Trophoblast cell (in vitro differentiated cells and primary cell): ENCODE measurements around the gene CLCN7.
"Not testable (repeated sequence)": the region's sequence is repeated elsewhere in the genome, so short reads cannot be mapped to it uniquely, and the experiment has no call there.

Source experiments
- DNase-seq, 2 donors: peaks; one replicate each; pipeline ENCODE4 v3.0.0-alpha.2; 2016
- H2AFZ ChIP-seq: 2 replicates; pipeline ENCODE4 v1.6.1; 2013; ENCODE audit warnings: low read length, moderate library complexity, mild to moderate bottlenecking; ENCODE audit not compliant: insufficient read depth, poor library complexity
- H2AK5ac ChIP-seq: 2 replicates; pipeline ENCODE4 v1.6.1; 2013; ENCODE audit warnings: mild to moderate bottlenecking, low read length
- H2BK120ac ChIP-seq: 2 replicates; pipeline ENCODE4 v1.6.1; 2013; ENCODE audit warnings: low read length, mild to moderate bottlenecking, moderate library complexity; ENCODE audit not compliant: insufficient read depth, poor library complexity
- H2BK12ac ChIP-seq: 2 replicates; pipeline ENCODE4 v1.6.1; 2013; ENCODE audit warnings: mild to moderate bottlenecking, low read length, moderate library complexity
- H2BK5ac ChIP-seq: 2 replicates; pipeline ENCODE4 v1.6.1; 2013; ENCODE audit warnings: low read length, low read depth, moderate library complexity, mild to moderate bottlenecking; ENCODE audit not compliant: poor library complexity
- H3K14ac ChIP-seq: 2 replicates; pipeline ENCODE4 v1.6.1; 2013; ENCODE audit warnings: mild to moderate bottlenecking, low read length
- H3K18ac ChIP-seq: 2 replicates; pipeline ENCODE4 v1.6.1; 2013; ENCODE audit warnings: mild to moderate bottlenecking, low read length
- H3K23ac ChIP-seq: 2 replicates; pipeline ENCODE4 v1.6.1; 2013; ENCODE audit warnings: low read length
- H3K27ac ChIP-seq: 2 replicates; pipeline ENCODE4 v1.5.1; 2013; ENCODE audit warnings: low read depth, mild to moderate bottlenecking, inconsistent platforms, low read length, moderate library complexity
- H3K27me3 ChIP-seq: 2 replicates; pipeline ENCODE4 v1.6.1; 2013; ENCODE audit warnings: inconsistent platforms, mild to moderate bottlenecking, low read length, moderate library complexity; ENCODE audit not compliant: insufficient read depth
- H3K36me3 ChIP-seq, 2 experiments: 1 replicate in 1 of 2; 2 replicates in 1 of 2; pipeline ENCODE4 v1.6.1; 2013; ENCODE audit warnings: low read length in 2 of 2, mild to moderate bottlenecking in 2 of 2, moderate library complexity in 1 of 2; ENCODE audit not compliant: insufficient read depth in 2 of 2, control insufficient read depth in 1 of 2
- H3K4ac ChIP-seq: 2 replicates; pipeline ENCODE4 v1.6.1; 2013; ENCODE audit warnings: low read depth, mild to moderate bottlenecking, low read length, moderate library complexity
- H3K4me1 ChIP-seq, 2 experiments: 1 replicate in 1 of 2; 2 replicates in 1 of 2; pipeline ENCODE4 v1.6.1; 2013; ENCODE audit warnings: low read length in 2 of 2, mild to moderate bottlenecking in 2 of 2, moderate library complexity in 1 of 2; ENCODE audit not compliant: insufficient read depth in 2 of 2, control insufficient read depth in 1 of 2
- H3K4me2 ChIP-seq: 2 replicates; pipeline ENCODE4 v1.6.1; 2013; ENCODE audit warnings: inconsistent platforms, mild to moderate bottlenecking, low read length, moderate library complexity
- H3K4me3 ChIP-seq: 2 replicates; pipeline ENCODE4 v1.5.1; 2013; ENCODE audit warnings: mild to moderate bottlenecking, low read depth, low read length, inconsistent platforms
- H3K79me1 ChIP-seq: one replicate; pipeline ENCODE4 v1.6.1; 2013; ENCODE audit warnings: low read length
- H3K79me2 ChIP-seq: 2 replicates; pipeline ENCODE4 v1.6.1; 2013; ENCODE audit warnings: low read length, mild to moderate bottlenecking; ENCODE audit not compliant: control insufficient read depth, insufficient read depth, poor library complexity
- H3K9ac ChIP-seq: 2 replicates; pipeline ENCODE4 v1.6.1; 2013; ENCODE audit warnings: mild to moderate bottlenecking, low read length
- H3K9me3 ChIP-seq: 2 replicates; pipeline ENCODE4 v1.6.1; 2013; ENCODE audit warnings: low read depth, mild to moderate bottlenecking, control low read depth, inconsistent platforms, low read length; ENCODE audit not compliant: insufficient read depth
- H4K12ac ChIP-seq: 2 replicates; pipeline ENCODE4 v1.6.1; 2013; ENCODE audit warnings: low read depth, mild to moderate bottlenecking, low read length, moderate library complexity
- H4K8ac ChIP-seq: 2 replicates; pipeline ENCODE4 v1.6.1; 2013; ENCODE audit warnings: low read depth, mild to moderate bottlenecking, low read length, moderate library complexity
- H4K91ac ChIP-seq: one replicate; pipeline ENCODE4 v1.6.1; 2013; ENCODE audit warnings: low read depth, mild to moderate bottlenecking, low read length, moderate library complexity
- WGBS: extraction: QIAGEN DNeasy Blood & Tissue Kit; methylation state at CpG from one replicate; pipeline ENCODE4 v1.1.7; 2013; ENCODE audit warnings: missing lambda C conversion rate; ENCODE audit not compliant: insufficient read length, insufficient coverage; ENCODE audit errors: extremely low coverage; 5-methylcytosine and 5-hydroxymethylcytosine counted together

Gene CLCN7

GRCh38 chr16:1443403-1443973, 31.3 kb downstream of the CLCN7 start:
- Histone ChIP-seq H3K79me2 (no peaks in the 10 kb centered on the region), H3K4me1 (no peaks in the 10 kb centered on the region), H2BK120ac (no peak overlapping the region), H2AK5ac (no peak overlapping the region), H2BK12ac (no peak overlapping the region), H2BK5ac (no peak overlapping the region), H3K27me3 (no peaks in the 10 kb centered on the region), H3K4me3 (no peak overlapping the region), H3K9me3 (peaks cover 4% of the 10 kb centered on the region), H4K12ac (no peak overlapping the region), H4K91ac (no peak overlapping the region), H3K79me1 (no peaks in the 10 kb centered on the region), H3K4me2 (no peak overlapping the region), H2AFZ (no peak overlapping the region), H3K14ac (no peak overlapping the region), H3K36me3 (peaks cover 28 to 30% of the 10 kb centered on the region in 2 experiments), H3K9ac (no peak overlapping the region), H3K4ac (no peak overlapping the region), H3K23ac (no peak overlapping the region), H3K18ac (no peak overlapping the region), H4K8ac (no peak overlapping the region), H3K27ac (no peak overlapping the region)
- peak in 1 of 2 donors; percentile 19 for DNase-seq
- no CpG with 5 or more reads among the region's 38 CpGs for WGBS

GRCh38 chr16:1442697-1443096, 32.1 kb downstream of the CLCN7 start:
- no peak overlapping the region for H3K27ac ChIP-seq

GRCh38 chr16:1441391-1441829, 33.4 kb downstream of the CLCN7 start:
- WGBS = no CpG with 5 or more reads among the region's 22 CpGs

More at GRCh38 chr16:1442697-1443096, 32.1 kb downstream of the CLCN7 start:
- no peak overlapping the region for H3K4me3 ChIP-seq
- H3K9me3 ChIP-seq = peaks cover 4% of the 10 kb centered on the region
- H2BK120ac ChIP-seq = no peak overlapping the region
- H3K18ac ChIP-seq = no peak overlapping the region
- no peaks in the 10 kb centered on the region for H3K4me1 ChIP-seq
- no CpG with 5 or more reads among the region's 24 CpGs for WGBS
- no peak overlapping the region for H3K9ac ChIP-seq
- no peaks in the 10 kb centered on the region for H3K79me2 ChIP-seq
- no peak overlapping the region for H2BK12ac ChIP-seq
- H3K36me3 ChIP-seq = peaks cover 20 to 22% of the 10 kb centered on the region in 2 experiments
- no peaks in the 10 kb centered on the region for H3K27me3 ChIP-seq
- no peak overlapping the region for H4K8ac ChIP-seq
- no peak overlapping the region for H3K23ac ChIP-seq
- H2AK5ac ChIP-seq = no peak overlapping the region
- no peaks in the 10 kb centered on the region for H3K79me1 ChIP-seq
- no peak overlapping the region for H4K12ac ChIP-seq
- no peak overlapping the region for H2AFZ ChIP-seq
- no peak overlapping the region for H3K4me2 ChIP-seq
- no peak overlapping the region for H4K91ac ChIP-seq
- no peak overlapping the region for H3K4ac ChIP-seq
- DNase-seq = no peak
- H2BK5ac ChIP-seq = no peak overlapping the region
- no peak overlapping the region for H3K14ac ChIP-seq

GRCh38 chr16:1439699-1440074, 35.1 kb downstream of the CLCN7 start:
- not testable (repeated sequence) for H2BK12ac ChIP-seq, H4K8ac ChIP-seq, H4K12ac ChIP-seq, H2BK120ac ChIP-seq, H3K36me3 ChIP-seq, H2BK5ac ChIP-seq, H3K4me3 ChIP-seq, H3K79me1 ChIP-seq, H3K14ac ChIP-seq, H3K9me3 ChIP-seq, H3K4me2 ChIP-seq, H3K18ac ChIP-seq, H3K27me3 ChIP-seq, H3K4me1 ChIP-seq, H3K9ac ChIP-seq, H4K91ac ChIP-seq, H3K4ac ChIP-seq, H2AFZ ChIP-seq, DNase-seq, H2AK5ac ChIP-seq, H3K27ac ChIP-seq, H3K23ac ChIP-seq, H3K79me2 ChIP-seq
- no CpG with 5 or more reads among the region's 4 CpGs for WGBS

More at GRCh38 chr16:1441391-1441829, 33.4 kb downstream of the CLCN7 start:
- H3K27me3 ChIP-seq = no peaks in the 10 kb centered on the region
- no peak overlapping the region for H2BK5ac ChIP-seq
- H3K9ac ChIP-seq = no peak overlapping the region
- H3K18ac ChIP-seq = no peak overlapping the region
- no peak overlapping the region for H3K4ac ChIP-seq
- no peaks in the 10 kb centered on the region for H3K79me1 ChIP-seq
- no peak overlapping the region for H4K91ac ChIP-seq
- DNase-seq = no peak
- no peak overlapping the region for H2BK12ac ChIP-seq
- H3K79me2 ChIP-seq = no peaks in the 10 kb centered on the region
- no peaks in the 10 kb centered on the region for H3K4me1 ChIP-seq
- no peak overlapping the region for H2AFZ ChIP-seq
- no peak overlapping the region for H4K8ac ChIP-seq
- H2AK5ac ChIP-seq = no peak overlapping the region
- no peak overlapping the region for H3K14ac ChIP-seq
- no peak overlapping the region for H2BK120ac ChIP-seq
- H3K27ac ChIP-seq = no peak overlapping the region
- H4K12ac ChIP-seq = no peak overlapping the region
- H3K4me2 ChIP-seq = no peak overlapping the region
- peaks cover 3% of the 10 kb centered on the region for H3K9me3 ChIP-seq
- H3K23ac ChIP-seq = no peak overlapping the region
- H3K36me3 ChIP-seq = peaks cover 8 to 10% of the 10 kb centered on the region in 2 experiments
- no peak overlapping the region for H3K4me3 ChIP-seq
